Body of pancreas (tissue), 4 donors: ENCODE results near the gene ADCY5.

ENCODE experiments used
- CTCF ChIP-seq, 7 experiments: fragments of 450-650 bp in 4 of 7; fragments of 200-600 bp in 3 of 7; sonication (generic) in 3 of 7; IDR thresholded peaks; one replicate each; pipeline ENCODE4 v1.5.1; 2016 to 2019; ENCODE audit warnings: antibody characterized with exemption in 7 of 7
- POLR2A ChIP-seq, 3 donors: fragments of 450-650 bp; IDR thresholded peaks; one replicate each; pipeline ENCODE4 v1.6.1; 2016; ENCODE audit warnings: antibody characterized with exemption in 3 of 3, mild to moderate bottlenecking in 2 of 3

- peak in 6 of 7 experiments; percentile 31 to 49 (median 44) for TF ChIP-seq CTCF (IDR thresholded peaks at IDR 0.05)
- TF ChIP-seq POLR2A (IDR thresholded peaks at IDR 0.05), result no peak
These were observed 162.4 kb downstream of the ADCY5 start for GRCh38 chr3:123286308-123287023.
